HepG2 (cell line): ENCODE results near the gene THAP3. TPM values are rescaled to one million over a fixed set of nuclear protein-coding genes. Genes with fewer than 3 reads are reported as not detected.
A peak's percentile ranks its signal among the peaks of the same experiment; 100 is the strongest.

ENCODE experiments used
- ARID2 ChIP-seq: sonication (generic); formaldehyde crosslinking; IDR thresholded peaks from 2 replicates; pipeline ENCODE4 v1.8.1; 2022; ENCODE audit warnings: mild to moderate bottlenecking, missing genetic modification reagents, borderline replicate concordance
- ATF7-NPFF ChIP-seq: sonication (generic); formaldehyde crosslinking; IDR thresholded peaks from 2 replicates; pipeline ENCODE4 v1.8.1; 2023; ENCODE audit warnings: mild to moderate bottlenecking, low read depth, missing genetic modification reagents, moderate library complexity
- HNRNPK ChIP-seq: fragments of 200-400 bp; formaldehyde crosslinking; IDR thresholded peaks from 2 replicates; pipeline ENCODE4 v1.6.1; 2018; ENCODE audit warnings: low read length, low read depth, moderate library complexity, mild to moderate bottlenecking; ENCODE audit not compliant: poor library complexity, severe bottlenecking
- ISX ChIP-seq: sonication (generic); formaldehyde crosslinking; conservative IDR thresholded peaks from 2 replicates; pipeline ENCODE4 v1.5.0; 2020; ENCODE audit warnings: missing genetic modification reagents
- KDM6A ChIP-seq: IDR thresholded peaks from 2 replicates; pipeline ENCODE4 v1.6.1; 2016; ENCODE audit warnings: low read depth
- KLF16 ChIP-seq, 2 experiments: sonication (generic) in 1 of 2; formaldehyde crosslinking in 1 of 2; IDR thresholded peaks; 2 replicates each; pipeline versions ENCODE4 v1.6.1 to v1.8.0; 2016 to 2023; ENCODE audit warnings: missing genetic modification reagents in 2 of 2, missing compliant biosample characterization in 1 of 2
- MAF1 ChIP-seq: sonication (generic); formaldehyde crosslinking; IDR thresholded peaks from 2 replicates; pipeline ENCODE4 v1.5.0; 2020; ENCODE audit warnings: missing genetic modification reagents, borderline replicate concordance
- MED8 ChIP-seq: sonication (generic); formaldehyde crosslinking; IDR thresholded peaks from 2 replicates; pipeline ENCODE4 v1.8.1; 2023; ENCODE audit warnings: mild to moderate bottlenecking, missing genetic modification reagents; ENCODE audit not compliant: insufficient replicate concordance
- REPIN1 ChIP-seq: sonication (generic); formaldehyde crosslinking; IDR thresholded peaks from 2 replicates; pipeline ENCODE4 v1.8.0; 2022; ENCODE audit warnings: missing genetic modification reagents, low read depth, mild to moderate bottlenecking, borderline replicate concordance
- SP2 ChIP-seq: sonication (generic); formaldehyde crosslinking; IDR thresholded peaks from 2 replicates; pipeline ENCODE4 v1.5.1; 2020; ENCODE audit warnings: mild to moderate bottlenecking, missing genetic modification reagents
- ZBTB49 ChIP-seq: sonication (generic); formaldehyde crosslinking; IDR thresholded peaks from 2 replicates; pipeline ENCODE4 v1.4.0; 2020; ENCODE audit warnings: missing genetic modification reagents, borderline replicate concordance
- ZNF296 ChIP-seq: sonication (generic); formaldehyde crosslinking; conservative IDR thresholded peaks from 2 replicates; pipeline ENCODE4 v1.5.0; 2020; ENCODE audit warnings: mild to moderate bottlenecking, missing genetic modification reagents
- ZNF33A ChIP-seq: sonication (generic); formaldehyde crosslinking; IDR thresholded peaks from 2 replicates; pipeline ENCODE4 v1.5.1; 2020; ENCODE audit warnings: missing genetic modification reagents, mild to moderate bottlenecking, moderate library complexity, borderline replicate concordance
- ZNF574 ChIP-seq: sonication (generic); formaldehyde crosslinking; IDR thresholded peaks from 2 replicates; pipeline ENCODE4 v1.4.0; 2020; ENCODE audit warnings: missing genetic modification reagents
- ZNF619 ChIP-seq: sonication (generic); formaldehyde crosslinking; IDR thresholded peaks from 2 replicates; pipeline ENCODE4 v1.4.0; 2020; ENCODE audit warnings: mild to moderate bottlenecking, missing genetic modification reagents
- ZNF816 ChIP-seq: sonication (generic); formaldehyde crosslinking; IDR thresholded peaks from 2 replicates; pipeline ENCODE4 v1.8.0; 2022; ENCODE audit warnings: missing genetic modification reagents, mild to moderate bottlenecking, borderline replicate concordance
- polyA plus RNA-seq, 8 experiments: library from polyadenylated mRNA; depleted of rRNA in 3 of 8; stranded (reverse) in 7 of 8; unstranded in 1 of 8; fragments of >200 nt; fragmentation: Illumina TruSeq in 4 of 8; extraction: Trizol in 4 of 8; gene quantifications; 2 replicates each; pipeline versions ENCODE4 v1.2.1 to v1.2.3, GENCODE V29; 2011 to 2016; ENCODE audit warnings: low read depth in 4 of 8, missing spikeins in 1 of 8, mixed read lengths in 1 of 8; ENCODE audit not compliant: insufficient read depth in 1 of 8
- total RNA-seq, 5 experiments: library from RNA; depleted of rRNA; stranded (reverse); fragments of >200 nt; fragmentation: Illumina TruSeq; extraction: Trizol; gene quantifications; 2 replicates each; pipeline ENCODE4 v1.2.3, GENCODE V29; 2016; ENCODE audit warnings: low read depth in 1 of 5
- TF ChIP-seq, protein P1 (sequence below): sonication (generic); formaldehyde crosslinking; IDR thresholded peaks from 2 replicates; pipeline ENCODE4 v1.4.0; 2020; ENCODE audit warnings: missing genetic modification reagents, borderline replicate concordance
- TF ChIP-seq, protein P2 (sequence below): IDR thresholded peaks from 2 replicates; pipeline ENCODE4 v1.6.1; 2012; ENCODE audit warnings: low read depth, low read length, improper control_type of control experiment

The THAP3 gene
- total and polyA plus RNA-seq, 2 of the 13 experiments (the other 11 are each of a cell fraction or from before 2014, with no cell fraction given) = 10.3 to 14.9 TPM

DNA sequence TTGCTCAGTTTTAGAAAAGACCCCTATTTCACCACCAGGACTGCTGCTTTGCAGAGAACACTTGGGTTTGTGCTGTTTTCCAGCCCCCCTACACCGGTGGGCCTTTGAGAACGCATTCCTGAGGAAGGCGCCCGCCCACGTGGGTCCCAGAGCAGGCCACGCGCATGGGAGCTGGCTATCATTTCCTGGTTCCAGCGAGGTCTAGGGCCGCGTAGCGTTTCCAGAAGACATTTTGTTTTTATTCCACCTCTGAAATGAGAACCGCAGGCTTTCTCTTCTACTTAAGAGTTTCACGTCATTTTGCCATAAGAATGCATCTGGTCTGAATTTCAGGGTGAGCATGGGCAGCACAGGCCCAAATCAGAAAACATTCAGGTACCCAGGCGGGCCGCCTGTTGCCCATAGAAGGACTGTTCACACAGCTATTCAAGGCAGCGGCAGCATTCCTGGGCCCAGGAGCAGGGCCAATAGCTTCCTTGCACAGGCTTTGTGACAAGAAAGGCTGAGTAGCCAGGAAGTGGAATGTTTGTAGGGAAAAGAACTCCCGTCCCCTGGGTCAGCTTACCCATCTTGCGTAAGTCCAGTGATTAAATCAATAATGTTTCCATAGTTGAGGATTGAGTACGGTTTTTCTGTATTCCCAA lies 20.6 kb upstream of the THAP3 start (continued):
- peak; percentile 62 for TF ChIP-seq ZNF574 (CRISPR knock-in tag)
- TF ChIP-seq SP2 (CRISPR knock-in tag) = no peak
- TF ChIP-seq, protein P1, sequence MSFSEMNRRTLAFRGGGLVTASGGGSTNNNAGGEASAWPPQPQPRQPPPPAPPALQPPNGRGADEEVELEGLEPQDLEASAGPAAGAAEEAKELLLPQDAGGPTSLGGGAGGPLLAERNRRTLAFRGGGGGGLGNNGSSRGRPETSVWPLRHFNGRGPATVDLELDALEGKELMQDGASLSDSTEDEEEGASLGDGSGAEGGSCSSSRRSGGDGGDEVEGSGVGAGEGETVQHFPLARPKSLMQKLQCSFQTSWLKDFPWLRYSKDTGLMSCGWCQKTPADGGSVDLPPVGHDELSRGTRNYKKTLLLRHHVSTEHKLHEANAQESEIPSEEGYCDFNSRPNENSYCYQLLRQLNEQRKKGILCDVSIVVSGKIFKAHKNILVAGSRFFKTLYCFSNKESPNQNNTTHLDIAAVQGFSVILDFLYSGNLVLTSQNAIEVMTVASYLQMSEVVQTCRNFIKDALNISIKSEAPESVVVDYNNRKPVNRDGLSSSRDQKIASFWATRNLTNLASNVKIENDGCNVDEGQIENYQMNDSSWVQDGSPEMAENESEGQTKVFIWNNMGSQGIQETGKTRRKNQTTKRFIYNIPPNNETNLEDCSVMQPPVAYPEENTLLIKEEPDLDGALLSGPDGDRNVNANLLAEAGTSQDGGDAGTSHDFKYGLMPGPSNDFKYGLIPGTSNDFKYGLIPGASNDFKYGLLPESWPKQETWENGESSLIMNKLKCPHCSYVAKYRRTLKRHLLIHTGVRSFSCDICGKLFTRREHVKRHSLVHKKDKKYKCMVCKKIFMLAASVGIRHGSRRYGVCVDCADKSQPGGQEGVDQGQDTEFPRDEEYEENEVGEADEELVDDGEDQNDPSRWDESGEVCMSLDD = no peak; the same call in 1 of the 2 replicates
- TF ChIP-seq MAF1 (CRISPR knock-in tag) = no peak
- no peak for TF ChIP-seq KDM6A (CRISPR knock-in tag)
- no peak for TF ChIP-seq HNRNPK
- TF ChIP-seq ZBTB49 (CRISPR knock-in tag) = no peak
- TF ChIP-seq, protein P2, sequence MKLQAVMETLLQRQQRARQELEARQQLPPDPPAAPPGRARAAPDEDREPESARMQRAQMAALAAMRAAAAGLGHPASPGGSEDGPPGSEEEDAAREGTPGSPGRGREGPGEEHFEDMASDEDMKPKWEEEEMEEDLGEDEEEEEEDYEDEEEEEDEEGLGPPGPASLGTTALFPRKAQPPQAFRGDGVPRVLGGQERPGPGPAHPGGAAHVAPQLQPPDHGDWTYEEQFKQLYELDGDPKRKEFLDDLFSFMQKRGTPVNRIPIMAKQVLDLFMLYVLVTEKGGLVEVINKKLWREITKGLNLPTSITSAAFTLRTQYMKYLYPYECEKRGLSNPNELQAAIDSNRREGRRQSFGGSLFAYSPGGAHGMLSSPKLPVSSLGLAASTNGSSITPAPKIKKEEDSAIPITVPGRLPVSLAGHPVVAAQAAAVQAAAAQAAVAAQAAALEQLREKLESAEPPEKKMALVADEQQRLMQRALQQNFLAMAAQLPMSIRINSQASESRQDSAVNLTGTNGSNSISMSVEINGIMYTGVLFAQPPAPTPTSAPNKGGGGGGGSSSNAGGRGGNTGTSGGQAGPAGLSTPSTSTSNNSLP = peak; percentile 99
- no peak for TF ChIP-seq ISX (CRISPR knock-in tag)
- TF ChIP-seq ZNF619 (CRISPR knock-in tag) = no peak
- TF ChIP-seq ATF7-NPFF (CRISPR knock-in tag) = peak; percentile 63
- no peak for TF ChIP-seq ZNF816
- no peak; the same call in 1 of the 2 replicates for TF ChIP-seq ZNF33A (CRISPR knock-in tag)
- TF ChIP-seq REPIN1 (CRISPR knock-in tag) = peak; percentile 64; the same call in 1 of the 2 replicates
- peak; percentile 84; the same call in 1 of the 2 replicates for TF ChIP-seq ARID2 (CRISPR knock-in tag)
- TF ChIP-seq KLF16 (CRISPR knock-in tag; IDR thresholded peaks at IDR 0.05) = peak in 1 of 2 experiments; percentile 59; a peak in 1 of 4 replicates
- peak; percentile 23 for TF ChIP-seq MED8
- TF ChIP-seq ZNF296 = no peak
